B cell (primary cell): ENCODE results near the gene ZFP57. TPM values are rescaled to one million over a fixed set of nuclear protein-coding genes. Genes with fewer than 3 reads are reported as not detected.

Source experiments
- ATAC-seq: fragments of 200-7000 bp; cut with Tn5 transposase; one replicate; pipeline ENCODE4 v1.10.0; 2021; ENCODE audit warnings: low read depth, mild to moderate bottlenecking, moderate number of reproducible peaks, moderate library complexity
- CTCF ChIA-PET: fragments of 350-600 bp; sonication (Branson Sonifier 250); formaldehyde crosslinking; loops from one replicate; lab custom pipeline; 2021; ENCODE audit warnings: antibody characterized with exemption, inconsistent platforms; lab: Charles Lee
- POLR2A ChIA-PET: fragments of 350-600 bp; sonication (Branson Sonifier 250); formaldehyde crosslinking; loops from one replicate; lab custom pipeline; 2021; ENCODE audit warnings: antibody characterized with exemption; lab: Charles Lee
- DNase-seq: peaks from one replicate; pipeline ENCODE4 v3.0.0; 2013
- H2AFZ ChIP-seq: 2 replicates; pipeline ENCODE4 v1.6.1; 2012; ENCODE audit warnings: mild to moderate bottlenecking, low read depth, low read length; ENCODE audit not compliant: insufficient read depth, poor library complexity, severe bottlenecking
- H3K27ac ChIP-seq, 2 donors: 1 replicate in 1 of 2; 2 replicates in 1 of 2; pipeline ENCODE4 v1.5.1; 2012 to 2013; ENCODE audit warnings: low read length in 2 of 2, mild to moderate bottlenecking in 2 of 2, moderate library complexity in 1 of 2
- H3K27me3 ChIP-seq, 4 experiments: fragments of 200-600 bp in 1 of 4; sonication (generic) in 1 of 4; replicated peaks in 1 of 4; 1 replicate in 2 of 4; 2 replicates in 2 of 4; pipeline versions ENCODE4 v1.6.1 to v1.7.0; 2013 to 2016; ENCODE audit warnings: low read length in 3 of 4, mild to moderate bottlenecking in 2 of 4, mixed read lengths in 1 of 4, moderate library complexity in 1 of 4; ENCODE audit not compliant: insufficient read depth in 4 of 4, control insufficient read depth in 3 of 4; ENCODE audit errors: control extremely low read depth in 1 of 4
- H3K36me3 ChIP-seq, 2 experiments: replicated peaks in 1 of 2; 1 replicate in 1 of 2; 2 replicates in 1 of 2; pipeline versions ENCODE4 v1.6.1 to v1.7.1; 2013; ENCODE audit warnings: low read length in 1 of 2; ENCODE audit not compliant: insufficient read depth in 2 of 2, control insufficient read depth in 1 of 2; ENCODE audit errors: control extremely low read depth in 1 of 2, extremely low read depth in 1 of 2
- H3K4me1 ChIP-seq, 2 donors: fragments of 200-600 bp in 1 of 2; sonication (generic) in 1 of 2; 1 replicate in 1 of 2; 2 replicates in 1 of 2; pipeline versions ENCODE4 v1.5.1 to v1.6.1; 2013 to 2017; ENCODE audit warnings: low read length in 2 of 2; ENCODE audit not compliant: control insufficient read depth in 2 of 2, insufficient read depth in 2 of 2
- H3K4me2 ChIP-seq: replicated peaks from 2 replicates; pipeline ENCODE3; 2012; ENCODE audit warnings: mild to moderate bottlenecking, low read depth, low read length; ENCODE audit not compliant: poor library complexity, severe bottlenecking
- H3K4me3 ChIP-seq, 5 experiments: fragments of 200-600 bp in 1 of 5; sonication (generic) in 1 of 5; 1 replicate in 3 of 5; 2 replicates in 2 of 5; pipeline versions ENCODE4 v1.5.1 to v1.7.0; 2011 to 2016; ENCODE audit warnings: low read length in 4 of 5, mild to moderate bottlenecking in 4 of 5, low read depth in 2 of 5, control low read depth in 1 of 5, moderate library complexity in 1 of 5; ENCODE audit not compliant: insufficient read depth in 1 of 5; ENCODE audit errors: control extremely low read depth in 1 of 5, extremely low read depth in 1 of 5
- H3K79me2 ChIP-seq: fragments of 200-600 bp; sonication (generic); one replicate; pipeline ENCODE4 v1.6.0; 2016; ENCODE audit warnings: low read length; ENCODE audit not compliant: control insufficient read depth, insufficient read depth
- H3K9ac ChIP-seq: fragments of 200-600 bp; sonication (generic); 2 replicates; pipeline ENCODE4 v1.6.1; 2017; ENCODE audit warnings: mild to moderate bottlenecking, low read length, moderate library complexity
- H3K9me3 ChIP-seq, 3 donors: one replicate each; pipeline versions ENCODE4 v1.6.1 to v1.7.1; 2013; ENCODE audit warnings: low read length in 2 of 3; ENCODE audit not compliant: control insufficient read depth in 2 of 3, insufficient read depth in 1 of 3; ENCODE audit errors: control extremely low read depth in 1 of 3
- H4K20me1 ChIP-seq: 2 replicates; pipeline ENCODE4 v1.6.0; 2012; ENCODE audit warnings: mild to moderate bottlenecking, low read length; ENCODE audit not compliant: insufficient read depth, control insufficient read depth, poor library complexity, severe bottlenecking
- H3K27ac Mint-ChIP-seq: one replicate; pipeline ENCODE4 v1.8.0; 2021; ENCODE audit warnings: mixed read lengths
- H3K27me3 Mint-ChIP-seq: one replicate; pipeline ENCODE4 v1.8.0; 2021; ENCODE audit warnings: mixed read lengths
- H3K4me1 Mint-ChIP-seq: one replicate; pipeline ENCODE4 v1.8.0; 2021; ENCODE audit warnings: mixed read lengths
- H3K4me3 Mint-ChIP-seq: one replicate; pipeline ENCODE4 v1.8.0; 2021; ENCODE audit warnings: mixed read lengths
- H3K9me3 Mint-ChIP-seq: one replicate; pipeline ENCODE4 v1.8.0; 2022; ENCODE audit warnings: mixed read lengths; ENCODE audit not compliant: insufficient read depth
- CTCF ChIP-seq: fragments of 200-600 bp; IDR thresholded peaks from one replicate; pipeline ENCODE4 v1.8.0; 2022; ENCODE audit warnings: antibody characterized with exemption, mild to moderate bottlenecking
- EZH2 ChIP-seq: IDR thresholded peaks from 2 replicates; pipeline ENCODE4 v1.6.1; 2012; ENCODE audit warnings: borderline replicate concordance, low read depth, mild to moderate bottlenecking, moderate library complexity, low read length; ENCODE audit not compliant: insufficient read depth, poor library complexity, severe bottlenecking
- WGBS: methylation state at CpG from one replicate; pipeline ENCODE4 v1.1.5; 2013; ENCODE audit warnings: missing lambda C conversion rate; ENCODE audit not compliant: insufficient coverage; 5-methylcytosine and 5-hydroxymethylcytosine counted together
- intact Hi-C: fragments of 100-400 bp; cut with micrococcal nuclease; formaldehyde crosslinking; loops from one replicate; pipeline ENCODE4 v1.10.0; 2022
- polyA minus RNA-seq: library from RNA; depleted of rRNA, polyadenylated mRNA; stranded (reverse); fragments of >200 nt; gene quantifications from 2 replicates; pipeline ENCODE4 v1.2.3, GENCODE V29; 2012
- polyA plus RNA-seq: library from polyadenylated mRNA; depleted of rRNA; stranded (reverse); fragments of >200 nt; gene quantifications from 2 replicates; pipeline ENCODE4 v1.2.3, GENCODE V29; 2012
- total RNA-seq, 2 donors: library from RNA; stranded (reverse); fragments of 120-200 nt in 1 of 2; gene quantifications; 1 replicate in 1 of 2; 2 replicates in 1 of 2; pipeline versions ENCODE4 v1.2.3 to v1.2.4, GENCODE V29; 2013 to 2022

ZFP57 gene
- total RNA-seq, result 5.0 and 5.1 TPM in 2 replicates
- total RNA-seq (2013), result 1.4 TPM
- 0.39 and 2.3 TPM in 2 replicates for polyA plus RNA-seq
- 1.4 TPM in 1 of 2 replicates, not detected in the other for polyA minus RNA-seq

GRCh38 chr6:29680904-29681303 lies at the start of gene ZFP57:
Gene ZFP57 (minus strand): TSS chr6:29681152. CDS start chr6:29677003, 4,149 bp downstream.
- H3K4me3 ChIP-seq, result peak within 1 kb of the TSS in 2 of 5 experiments; percentile 39 to 50
- H4K20me1 ChIP-seq, result no peaks in the 10 kb centered on the region
- TF ChIP-seq EZH2 (no peak), CTCF (no peak)
- H3K79me2 ChIP-seq, result no peaks in the 10 kb centered on the region
- H3K4me1 ChIP-seq, result no peaks in the 10 kb centered on the region
- no peak within 1 kb of the TSS for H3K27ac ChIP-seq
- no peak within 1 kb of the TSS for H3K9ac ChIP-seq
- H2AFZ ChIP-seq, result peak within 1 kb of the TSS; percentile 46
- H3K27me3 Mint-ChIP-seq, result peaks cover 4% of the 10 kb centered on the region
- peaks cover 0 to 11% (median 0%) of the 10 kb centered on the region in 3 donors for H3K9me3 ChIP-seq
- peak within 1 kb of the TSS; percentile 63 for H3K27ac Mint-ChIP-seq
- peak; percentile 58 for ATAC-seq
- intact Hi-C loops, result no loop called here
- DNase-seq, result no peak
- H3K4me1 Mint-ChIP-seq, result peaks cover 18% of the 10 kb centered on the region
- no peaks in the 10 kb centered on the region for H3K9me3 Mint-ChIP-seq
- H3K36me3 ChIP-seq, result no peaks in the 10 kb centered on the region
- 55% methylated on average over 24 of the region's 31 CpGs for WGBS
- H3K27me3 ChIP-seq, result peaks cover 0 to 3% (median 0%) of the 10 kb centered on the region in 4 experiments
- peak within 1 kb of the TSS; percentile 89 for H3K4me3 Mint-ChIP-seq
- CTCF ChIA-PET, result interaction anchor here (2.0 kb wide), 1 partner anchor 27 kb away, joined by 9 read pairs; no protein-coding TSS in a partner anchor
- H3K4me2 ChIP-seq, result peak within 1 kb of the TSS; percentile 59
- POLR2A ChIA-PET, result no interaction called here

GRCh38 chr6:29730575-29731126 lies 49.7 kb upstream of the ZFP57 start:
- TF ChIP-seq CTCF (no peak), EZH2 (no peak)
- no peak overlapping the region for H3K4me2 ChIP-seq
- POLR2A ChIA-PET, result no interaction called here
- intact Hi-C loops, result no loop called here
- Mint-ChIP-seq H3K9me3 (no peaks in the 10 kb centered on the region), H3K27ac (peak overlapping the region; percentile 47), H3K4me3 (no peak overlapping the region), H3K27me3 (no peaks in the 10 kb centered on the region), H3K4me1 (peaks cover 60% of the 10 kb centered on the region)
- peaks cover 0 to 23% of the 10 kb centered on the region in 2 experiments for H3K36me3 ChIP-seq
- no peak overlapping the region for H2AFZ ChIP-seq
- H3K4me1 ChIP-seq, result peaks cover 15 to 17% of the 10 kb centered on the region in 2 donors
- DNase-seq (peak; percentile 41), ATAC-seq (no peak)
- no peak overlapping the region for H3K4me3 ChIP-seq
- no peaks in the 10 kb centered on the region for H3K9me3 ChIP-seq
- peaks cover 6% of the 10 kb centered on the region for H3K79me2 ChIP-seq
- 58% methylated on average over 5 of the region's 7 CpGs for WGBS
- no peak overlapping the region for H3K27ac ChIP-seq
- H3K9ac ChIP-seq, result no peak overlapping the region
- CTCF ChIA-PET, result no interaction called here
- H4K20me1 ChIP-seq, result peaks cover 26% of the 10 kb centered on the region
- no peaks in the 10 kb centered on the region for H3K27me3 ChIP-seq
